Ecto neural progenitor cell (in vitro differentiated cells): ENCODE results near the gene LRG1.
A peak's percentile ranks its signal among the peaks of the same experiment; 100 is the strongest.
"Not testable (repeated sequence)": the region's sequence is repeated elsewhere in the genome, so short reads cannot be mapped to it uniquely, and the experiment has no call there.

Source experiments
- DNase-seq: peaks from one replicate; pipeline ENCODE4 v3.0.0-alpha.2; 2018; ENCODE audit warnings: low spot score

Gene LRG1

DNA sequence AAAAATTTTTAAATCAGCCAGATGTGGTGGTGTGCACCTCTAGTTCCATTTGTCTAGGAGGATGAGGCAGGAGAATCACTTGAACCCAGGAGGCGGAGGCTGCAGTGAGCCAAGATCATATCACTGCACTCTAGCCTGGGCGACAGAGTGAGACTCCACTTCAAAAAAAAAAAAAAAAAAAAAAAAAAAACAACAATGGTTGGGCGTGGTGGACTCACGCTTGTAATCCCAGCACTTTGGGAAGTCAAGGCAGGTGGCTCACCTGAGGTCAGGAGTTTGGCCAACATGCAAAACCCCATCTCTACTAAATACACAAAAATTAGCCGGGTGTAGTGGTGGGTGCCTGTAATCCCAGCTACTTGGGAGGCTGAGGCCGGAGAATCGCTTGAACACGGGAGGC, 12.5 kb downstream of the LRG1 start:
- not testable (repeated sequence) for DNase-seq

- DNase-seq: no peak
Observed at GRCh38 chr19:4525563-4526002, 14.3 kb downstream of the LRG1 start.

- peak; percentile 68 for DNase-seq
Observed at GRCh38 chr19:4524808-4525562, 14.9 kb downstream of the LRG1 start.

GRCh38 chr19:4523306-4524110, 16.3 kb downstream of the LRG1 start:
- no peak for DNase-seq

DNA sequence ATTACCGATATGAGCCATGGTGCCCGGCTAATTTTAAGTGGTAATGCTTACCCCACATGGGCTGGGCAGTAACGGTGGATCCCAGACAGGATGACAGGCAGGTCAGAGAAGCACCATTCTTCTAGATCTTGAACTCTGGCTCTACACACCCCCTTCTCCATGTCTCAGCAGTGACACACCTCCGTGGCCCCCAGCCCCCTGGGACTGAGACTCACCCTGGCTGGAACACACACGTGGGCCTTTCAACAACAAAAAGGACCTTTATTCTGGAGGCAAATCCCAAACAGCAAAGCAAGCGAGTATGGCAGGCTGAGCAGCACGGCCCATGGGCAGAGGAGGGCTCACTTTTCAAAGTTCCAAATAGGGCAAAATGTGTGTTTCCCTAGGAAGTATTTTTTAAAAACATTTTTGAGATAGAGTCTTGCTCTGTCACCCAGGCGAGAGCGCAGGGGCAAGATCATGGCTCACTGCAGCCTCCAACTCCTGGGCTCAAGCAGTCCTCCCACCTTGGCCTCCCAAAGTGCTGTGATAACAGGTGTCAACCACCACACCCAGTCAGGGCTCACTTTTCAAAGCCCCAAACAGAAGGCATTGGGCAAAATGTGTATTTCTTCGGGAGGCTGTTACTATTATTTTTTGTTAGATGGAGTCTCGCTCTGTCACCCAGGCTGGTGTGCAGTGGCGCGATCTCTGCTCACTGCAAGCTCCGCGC, 17.4 kb downstream of the LRG1 start:
- no peak for DNase-seq

GRCh38 chr19:4521888-4522242, 18.0 kb downstream of the LRG1 start:
- no peak for DNase-seq

GRCh38 chr19:4521170-4521887, 18.5 kb downstream of the LRG1 start:
- no peak for DNase-seq

DNA sequence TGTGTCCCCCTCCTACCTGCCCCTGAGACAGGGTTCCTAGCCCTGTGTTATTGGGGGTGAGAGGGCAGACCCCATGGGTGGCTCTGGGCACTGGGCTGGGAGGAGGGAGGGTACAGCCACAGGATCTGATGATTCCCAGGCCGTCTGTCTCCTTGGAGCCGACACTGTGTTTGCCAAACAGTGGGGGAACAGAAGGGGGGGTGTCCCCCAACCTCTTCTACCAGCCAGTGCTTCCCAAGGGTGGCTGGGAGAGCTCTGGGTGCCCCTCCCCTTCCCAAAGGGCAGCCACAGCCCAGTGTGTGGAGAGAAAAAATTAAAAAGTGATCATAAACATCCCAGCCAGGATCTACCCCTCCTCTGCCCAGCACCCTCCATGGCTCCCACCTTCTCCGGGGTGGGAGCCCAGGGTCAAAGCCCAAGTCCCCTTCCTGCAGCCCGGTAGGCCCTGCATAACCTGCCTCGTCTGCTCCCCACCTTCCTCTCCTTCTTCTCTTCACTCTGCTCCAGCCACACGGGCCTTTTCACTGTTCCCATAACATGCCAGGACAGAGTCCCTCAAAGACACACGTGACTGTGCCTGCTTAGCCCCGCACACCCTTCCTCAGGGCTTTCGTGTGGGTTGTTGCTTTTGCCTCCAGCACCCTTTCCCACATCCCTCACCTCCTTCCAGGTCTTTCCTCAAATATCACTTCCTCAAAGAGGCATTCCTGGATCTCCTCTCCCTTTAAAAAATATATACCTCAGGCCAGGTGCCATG, 20.1 kb downstream of the LRG1 start:
- DNase-seq: no peak

GRCh38 chr19:4519172-4519496, 20.7 kb downstream of the LRG1 start:
- no peak for DNase-seq

GRCh38 chr19:4518345-4519171, 21.3 kb downstream of the LRG1 start, which contains the start of gene PLIN4:
Gene PLIN4 (minus strand): TSS chr19:4518486. CDS start chr19:4518272, 214 bp downstream.
- no peak for DNase-seq

GRCh38 chr19:4517451-4518057, 22.3 kb downstream of the LRG1 start:
- DNase-seq: no peak

DNA sequence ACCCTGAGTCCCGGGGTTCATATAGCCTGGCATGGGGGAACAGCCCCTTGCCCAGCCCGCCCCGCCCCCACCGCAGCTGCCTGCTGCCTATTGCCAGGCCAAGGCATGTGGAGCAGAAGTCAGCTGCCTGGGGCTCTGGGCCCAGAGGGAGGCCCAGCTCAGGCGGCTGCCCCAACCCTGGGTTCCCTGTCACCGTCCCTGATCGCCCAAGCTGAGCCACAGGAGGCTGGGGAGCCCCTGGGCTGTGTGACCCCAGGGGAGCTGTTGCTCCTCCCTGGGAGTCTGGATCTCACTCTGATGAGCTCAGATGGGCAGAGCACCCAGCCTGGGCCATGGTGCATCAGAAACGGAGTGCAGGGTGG, 22.9 kb downstream of the LRG1 start:
- DNase-seq: no peak

DNA sequence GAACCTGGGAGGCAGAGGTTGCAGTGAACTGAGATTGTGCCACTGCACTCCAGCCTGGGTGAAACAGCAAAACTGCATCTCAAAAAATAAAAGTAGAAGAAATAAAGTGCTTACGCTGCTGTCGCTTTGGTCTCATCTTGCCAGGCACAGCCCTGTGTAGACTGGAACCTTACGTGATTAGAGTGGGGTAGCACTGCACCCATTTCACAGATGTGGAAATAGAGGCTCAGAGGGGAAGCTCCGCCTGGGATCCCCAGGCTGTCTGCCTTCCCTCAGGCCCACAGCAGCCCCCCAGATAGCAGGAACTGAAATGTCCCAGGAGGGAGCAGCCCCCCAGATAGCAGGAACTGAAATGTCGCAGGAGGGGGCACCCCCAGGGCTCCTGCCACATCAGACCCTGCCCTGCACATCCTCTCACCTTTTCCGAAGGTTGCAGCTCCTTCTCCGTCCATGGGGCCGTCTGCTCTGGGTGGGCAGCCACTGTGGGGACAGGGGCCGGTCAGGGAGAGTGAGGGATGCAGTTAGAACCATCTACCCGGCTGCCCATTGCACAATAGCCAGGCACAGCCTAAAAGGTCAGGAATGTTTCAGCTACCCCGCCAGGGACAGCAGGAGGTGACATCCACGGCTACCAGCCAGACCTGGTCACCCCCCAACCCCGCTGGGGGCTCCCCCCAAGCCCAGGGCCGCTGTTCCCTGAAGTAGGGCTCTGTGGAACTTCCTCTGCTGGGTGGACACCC, 23.5 kb downstream of the LRG1 start:
- DNase-seq: no peak

GRCh38 chr19:4515732-4516131, 24.1 kb downstream of the LRG1 start:
- no peak for DNase-seq

DNA sequence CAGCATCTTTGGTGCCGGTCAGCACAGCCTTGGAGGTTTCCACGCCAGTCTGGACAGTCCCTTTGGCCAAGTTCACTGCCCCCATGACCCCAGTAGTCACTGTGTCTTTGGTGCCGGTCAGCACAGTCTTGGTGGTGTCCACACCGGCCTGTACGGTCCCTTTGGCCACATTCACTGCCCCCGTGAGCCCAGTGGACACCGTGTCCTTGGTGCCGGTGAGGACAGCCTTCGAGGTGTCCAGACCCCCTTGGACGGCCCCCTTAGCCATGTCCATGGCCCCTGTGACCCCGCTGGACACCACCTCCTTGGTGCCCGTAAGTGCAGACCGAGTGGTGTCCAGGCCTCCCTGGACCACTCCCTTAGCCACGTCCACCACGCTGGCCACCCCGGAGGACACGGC, 26.6 kb downstream of the LRG1 start:
- DNase-seq: no peak

DNA sequence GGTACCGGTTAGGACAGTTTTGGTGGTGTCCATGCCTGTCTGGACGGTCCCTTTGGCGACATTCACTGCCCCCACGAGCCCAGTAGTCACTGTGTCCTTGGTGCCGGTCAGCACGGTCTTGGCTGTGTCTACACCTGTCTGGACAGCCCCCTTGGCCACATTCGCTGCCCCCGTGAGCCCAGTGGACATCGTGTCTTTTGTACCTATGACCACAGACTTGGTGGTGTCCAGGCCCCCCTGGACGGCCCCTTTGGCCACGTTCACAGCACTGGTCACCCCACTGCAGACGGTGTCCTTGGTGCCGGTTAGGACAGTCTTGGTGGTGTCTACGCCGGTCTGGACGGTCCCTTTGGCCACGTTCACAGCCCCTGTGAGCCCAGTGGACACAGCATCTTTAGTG, 27.8 kb downstream of the LRG1 start:
- DNase-seq: no peak

DNA sequence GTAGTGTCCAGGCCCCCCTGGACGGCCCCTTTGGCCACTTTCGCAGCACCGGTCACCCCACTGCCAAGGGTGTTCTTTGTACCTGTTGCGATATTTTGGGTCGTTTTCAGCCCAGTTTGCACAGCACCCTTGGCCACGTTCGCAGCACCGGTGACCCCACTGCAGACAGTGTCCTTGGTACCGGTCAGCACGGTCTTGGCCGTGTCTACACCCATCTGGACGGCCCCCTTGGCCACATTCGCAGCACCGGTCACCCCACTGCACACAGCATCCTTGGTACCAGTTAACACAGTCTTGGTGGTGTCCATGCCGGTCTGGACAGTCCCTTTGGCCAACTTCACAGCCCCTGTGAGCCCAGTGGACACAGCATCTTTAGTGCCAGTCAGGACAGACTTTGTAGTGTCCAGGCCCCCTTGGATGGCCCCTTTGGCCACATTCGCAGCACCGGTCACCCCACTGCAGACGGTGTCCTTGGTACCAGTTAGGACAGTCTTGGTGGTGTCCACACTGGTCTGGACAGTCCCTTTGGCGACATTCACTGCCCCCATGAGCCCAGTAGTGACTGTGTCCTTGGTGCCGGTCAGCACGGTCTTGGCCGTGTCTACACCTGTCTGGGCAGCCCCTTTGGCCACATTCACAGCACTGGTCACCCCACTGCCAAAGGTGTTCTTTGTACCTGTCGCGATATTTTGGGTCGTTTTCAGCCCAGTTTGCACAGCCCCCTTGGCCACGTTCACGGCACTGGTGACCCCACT, 28.4 kb downstream of the LRG1 start:
- DNase-seq: no peak

GRCh38 chr19:4510435-4511255, 29.2 kb downstream of the LRG1 start:
- DNase-seq: no peak
